Neural progenitor cell (in vitro differentiated cells): ENCODE measurements around the gene THAP4.

Experiments
- EZH2 ChIP-seq: fragments of 200-600 bp; sonication (generic); IDR thresholded peaks from 2 replicates; pipeline ENCODE4 v1.6.1; 2017; ENCODE audit warnings: antibody characterized with exemption, mild to moderate bottlenecking, moderate library complexity
- TF ChIP-seq, protein P1 (sequence below): fragments of 200-600 bp; sonication (generic); IDR thresholded peaks from 2 replicates; pipeline ENCODE4 v1.5.1; 2017; ENCODE audit warnings: antibody characterized with exemption, mild to moderate bottlenecking

DNA sequence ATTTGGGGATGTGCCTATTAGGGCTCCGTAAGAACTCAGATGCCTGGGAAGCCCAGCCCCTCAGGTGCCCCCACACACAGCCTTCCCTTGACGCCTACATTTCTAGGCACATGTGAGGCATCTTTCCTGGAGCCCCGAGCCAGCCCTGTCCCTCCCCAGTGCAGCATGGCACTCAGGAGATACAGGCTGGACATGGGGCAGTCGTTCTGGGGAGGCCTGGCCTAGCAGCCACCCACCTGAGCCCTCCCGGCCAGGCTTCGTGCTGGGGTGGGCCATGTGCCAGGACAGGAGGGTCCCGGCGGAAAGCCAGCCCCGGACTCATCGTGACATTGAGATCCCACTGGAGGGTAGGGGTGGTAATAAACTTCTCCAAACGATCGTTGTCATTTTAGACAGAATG, 63.2 kb downstream of the THAP4 start:
- TF ChIP-seq, protein P1, sequence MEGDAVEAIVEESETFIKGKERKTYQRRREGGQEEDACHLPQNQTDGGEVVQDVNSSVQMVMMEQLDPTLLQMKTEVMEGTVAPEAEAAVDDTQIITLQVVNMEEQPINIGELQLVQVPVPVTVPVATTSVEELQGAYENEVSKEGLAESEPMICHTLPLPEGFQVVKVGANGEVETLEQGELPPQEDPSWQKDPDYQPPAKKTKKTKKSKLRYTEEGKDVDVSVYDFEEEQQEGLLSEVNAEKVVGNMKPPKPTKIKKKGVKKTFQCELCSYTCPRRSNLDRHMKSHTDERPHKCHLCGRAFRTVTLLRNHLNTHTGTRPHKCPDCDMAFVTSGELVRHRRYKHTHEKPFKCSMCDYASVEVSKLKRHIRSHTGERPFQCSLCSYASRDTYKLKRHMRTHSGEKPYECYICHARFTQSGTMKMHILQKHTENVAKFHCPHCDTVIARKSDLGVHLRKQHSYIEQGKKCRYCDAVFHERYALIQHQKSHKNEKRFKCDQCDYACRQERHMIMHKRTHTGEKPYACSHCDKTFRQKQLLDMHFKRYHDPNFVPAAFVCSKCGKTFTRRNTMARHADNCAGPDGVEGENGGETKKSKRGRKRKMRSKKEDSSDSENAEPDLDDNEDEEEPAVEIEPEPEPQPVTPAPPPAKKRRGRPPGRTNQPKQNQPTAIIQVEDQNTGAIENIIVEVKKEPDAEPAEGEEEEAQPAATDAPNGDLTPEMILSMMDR: no peak
- no peak for TF ChIP-seq EZH2
